GM12878 (cell line): Measurements from ENCODE around the gene COL11A2. TPM values are rescaled to one million over a fixed set of nuclear protein-coding genes. Genes with fewer than 3 reads are reported as not detected.

Experiments used
- ATAC-seq: fragments of 200-7000 bp; cut with Tn5 transposase; 3 replicates; pipeline ENCODE4 v1.9.1; 2020; ENCODE audit warnings: mild to moderate bottlenecking, moderate library complexity
- BruUV-seq: library from RNA; stranded (reverse); fragments of 400-500 nt; replicated peaks from 2 replicates; lab custom pipeline; 2021; lab: Mats Ljungman, UMichigan
- CTCF ChIA-PET: fragments of 300-600 bp; sonication (Branson Sonifier 250); formaldehyde crosslinking; extraction: SDS; loops from one replicate; lab custom pipeline; 2021; ENCODE audit warnings: inconsistent platforms; lab: Yijun Ruan, JAX
- POLR2A ChIA-PET: fragments of 350-600 bp; formaldehyde crosslinking; extraction: SDS; loops from one replicate; lab custom pipeline; 2021; ENCODE audit warnings: inconsistent platforms; lab: Charles Lee
- RAD21 ChIA-PET: fragments of 300-600 bp; sonication (Branson Sonifier 250); formaldehyde crosslinking; loops from one replicate; lab custom pipeline; 2023; ENCODE audit warnings: antibody characterized with exemption; ENCODE audit not compliant: unreplicated experiment; lab: Charles Lee
- SMC1A ChIA-PET: fragments of 300-600 bp; sonication (Branson Sonifier 250); formaldehyde crosslinking; loops from one replicate; lab custom pipeline; 2023; ENCODE audit not compliant: unreplicated experiment, uncharacterized antibody; lab: Charles Lee
- DNase-seq: peaks from one replicate; pipeline ENCODE4 v3.0.0-alpha.2; 2011; ENCODE audit warnings: low read depth, low spot score
- FAIRE-seq: peaks from 3 replicates; lab custom pipeline; 2011; peaks lifted over from hg19 to GRCh38; lab: Jason Lieb, UNC
- H2AFZ ChIP-seq: 2 replicates; pipeline ENCODE4 v1.6.0; 2011; ENCODE audit warnings: low read depth, low read length, control low read depth; ENCODE audit not compliant: control insufficient read depth
- H3K27ac ChIP-seq: 2 replicates; pipeline ENCODE4 v1.5.1; 2011; ENCODE audit warnings: control low read depth; ENCODE audit not compliant: control insufficient read depth, insufficient read depth
- H3K27me3 ChIP-seq, 2 experiments: replicated peaks in 1 of 2; 2 replicates each; pipeline versions ENCODE4 v1.6.0 to v1.6.1; 2011; ENCODE audit warnings: low read length in 1 of 2; ENCODE audit not compliant: control insufficient read depth in 2 of 2, insufficient read depth in 2 of 2
- H3K36me3 ChIP-seq, 2 experiments: 2 replicates each; pipeline ENCODE4 v1.5.1; 2011; ENCODE audit warnings: low read length in 1 of 2; ENCODE audit not compliant: control insufficient read depth in 2 of 2, insufficient read depth in 2 of 2
- H3K4me1 ChIP-seq: 2 replicates; pipeline ENCODE4 v1.6.1; 2011; ENCODE audit warnings: mild to moderate bottlenecking, low read length, moderate library complexity, mixed read lengths; ENCODE audit not compliant: control insufficient read depth, insufficient read depth
- H3K4me2 ChIP-seq: 2 replicates; pipeline ENCODE4 v1.6.0; 2011; ENCODE audit warnings: control low read depth; ENCODE audit not compliant: control insufficient read depth, insufficient read depth
- H3K4me3 ChIP-seq: fragments of 200-600 bp; sonication (generic); 2 replicates; pipeline ENCODE4 v1.5.1; 2016
- H3K79me2 ChIP-seq: 2 replicates; pipeline ENCODE4 v1.6.0; 2011; ENCODE audit warnings: low read length; ENCODE audit not compliant: control insufficient read depth, insufficient read depth
- H3K9ac ChIP-seq: 2 replicates; pipeline ENCODE4 v1.8.0; 2011; ENCODE audit warnings: low read length, control low read depth, mixed read lengths; ENCODE audit not compliant: control insufficient read depth, insufficient read depth
- H3K9me3 ChIP-seq: replicated peaks from 3 replicates; pipeline ENCODE4 v1.5.1; 2011; ENCODE audit warnings: mild to moderate bottlenecking, low read length; ENCODE audit not compliant: control insufficient read depth, insufficient read depth
- H4K20me1 ChIP-seq: 2 replicates; pipeline ENCODE4 v1.6.0; 2011; ENCODE audit not compliant: control insufficient read depth, insufficient read depth
- ATF3 ChIP-seq: IDR thresholded peaks from 2 replicates; pipeline ENCODE4 v1.6.1; 2011; ENCODE audit warnings: low read depth, mild to moderate bottlenecking, low read length, moderate library complexity, borderline replicate concordance; ENCODE audit errors: extremely low read depth
- BMI1 ChIP-seq: fragments of 450-650 bp; IDR thresholded peaks from 2 replicates; pipeline ENCODE4 v1.6.1; 2016; ENCODE audit warnings: mild to moderate bottlenecking, moderate library complexity, borderline replicate concordance
- CTCF ChIP-seq, 3 experiments: IDR thresholded peaks in 2 of 3; conservative IDR thresholded peaks in 1 of 3; 2 replicates each; pipeline ENCODE4 v1.5.1; 2011; ENCODE audit warnings: low read depth in 3 of 3, low read length in 3 of 3, mild to moderate bottlenecking in 3 of 3, control low read depth in 2 of 3, moderate library complexity in 2 of 3, inconsistent platforms in 1 of 3, mixed read lengths in 1 of 3; ENCODE audit not compliant: control insufficient read depth in 2 of 3, insufficient read depth in 1 of 3; ENCODE audit errors: extremely low read depth in 1 of 3
- E2F4 ChIP-seq: IDR thresholded peaks from 2 replicates; pipeline ENCODE4 v1.6.1; 2012; ENCODE audit warnings: low read depth, low read length, improper control_type of control experiment
- HDAC2 ChIP-seq: fragments of 200-600 bp; sonication (generic); IDR thresholded peaks from 2 replicates; pipeline ENCODE4 v1.6.1; 2017
- KAT2A ChIP-seq: conservative IDR thresholded peaks from 2 replicates; pipeline ENCODE4 v1.6.1; 2011; ENCODE audit warnings: low read depth, low read length; ENCODE audit not compliant: control insufficient read depth
- PAX8 ChIP-seq: fragments of 450-650 bp; IDR thresholded peaks from 2 replicates; pipeline ENCODE4 v1.6.1; 2017; ENCODE audit warnings: mild to moderate bottlenecking, moderate library complexity
- SPI1 ChIP-seq: IDR thresholded peaks from 2 replicates; pipeline ENCODE4 v1.6.1; 2011; ENCODE audit warnings: low read depth, mild to moderate bottlenecking, low read length, moderate library complexity, borderline replicate concordance; ENCODE audit not compliant: insufficient read depth
- ZNF592 ChIP-seq: fragments of 450-650 bp; IDR thresholded peaks from 2 replicates; pipeline ENCODE4 v1.6.1; 2017; ENCODE audit warnings: mild to moderate bottlenecking, moderate library complexity
- WGBS: methylation state at CpG from one replicate; pipeline ENCODE4 v1.1.6; 2016; ENCODE audit warnings: low lambda C conversion rate; ENCODE audit not compliant: insufficient replicate concordance, insufficient coverage; ENCODE audit errors: missing lambda C conversion rate; 5-methylcytosine and 5-hydroxymethylcytosine counted together
- in situ Hi-C: fragments of 300-500 bp; cut with MboI; formaldehyde crosslinking; loops from 9 replicates; pipeline ENCODE4 v1.14.3; 2018; ENCODE audit warnings: mixed read lengths
- intact Hi-C: fragments of 100-400 bp; cut with micrococcal nuclease; formaldehyde crosslinking; loops from one replicate; pipeline ENCODE4 v1.14.2; 2022; ENCODE audit not compliant: unreplicated experiment
- polyA plus RNA-seq, 11 experiments: library from polyadenylated mRNA; depleted of rRNA in 4 of 11; unstranded in 6 of 11; stranded (reverse) in 5 of 11; fragments of >200 nt; fragmentation: Nextera tagmentation in 4 of 11; fragmentation: Illumina TruSeq in 1 of 11; extraction: Ambion mirVana in 4 of 11; extraction: Trizol in 1 of 11; gene quantifications; 1 replicate in 1 of 11; 2 replicates in 10 of 11; pipeline versions ENCODE4 v1.2.1 to v1.2.3, GENCODE V29; 2011 to 2016; ENCODE audit warnings: inconsistent platforms in 2 of 11, missing spikeins in 2 of 11, low read depth in 1 of 11
- total RNA-seq, 4 experiments: library from RNA; depleted of rRNA in 3 of 4; stranded (reverse); fragments of >200 nt in 3 of 4; fragmentation: Illumina TruSeq in 1 of 4; extraction: Trizol in 1 of 4; gene quantifications; 2 replicates each; pipeline versions ENCODE4 v1.2.1 to v1.2.3, GENCODE V29; 2013 to 2021

Gene COL11A2
- total and polyA plus RNA-seq, 10 of the 15 experiments (the other 5 are each of a cell fraction or from before 2014, with no cell fraction given): 0.03 to 0.83 (median 0.22) TPM; not detected in 1

- H3K4me1 ChIP-seq: peaks cover 36% of the 10 kb centered on the region
- in situ Hi-C loops: loop anchor here (5.0 kb wide), 1 partner anchor 129 kb away; no protein-coding TSS in a partner anchor
- 0 out of 2 replicates have a peak overlapping the region, but pooled peaks have one; percentile 49 for H3K4me2 ChIP-seq
- BruUV-seq: no TSS peak
- ATAC-seq (peak; percentile 45), FAIRE-seq (peak; percentile 96), DNase-seq (no peak)
- peaks cover 7% of the 10 kb centered on the region; the same call in 2 of the 3 replicates for H3K9me3 ChIP-seq
- no peak overlapping the region for H3K27ac ChIP-seq
- no peak overlapping the region for H3K4me3 ChIP-seq
- no peaks in the 10 kb centered on the region for H3K36me3 ChIP-seq
- H2AFZ ChIP-seq: no peak overlapping the region
- 0% methylated on average over 3 of the region's 3 CpGs for WGBS
- CTCF ChIA-PET: interaction anchor here (0.6 to 8.9 kb wide), 25 partner anchors 9 to 218 kb away, joined by 3 to 184 read pairs (median 4); partner anchors contain the start of gene HLA-DPB1
- POLR2A ChIA-PET: interaction anchor here (1.1 to 1.4 kb wide), 2 partner anchors 89 to 124 kb away, joined by 3 read pairs; no protein-coding TSS in a partner anchor
- H3K9ac ChIP-seq: no peak overlapping the region
- no peaks in the 10 kb centered on the region for H4K20me1 ChIP-seq
- SMC1A ChIA-PET: interaction anchor here (0.7 to 8.9 kb wide), 10 partner anchors 10 to 129 kb away, joined by 3 to 139 read pairs (median 5); partner anchors contain the start of genes HLA-DOA and HLA-DPA1
- RAD21 ChIA-PET: interaction anchor here (0.8 to 4.2 kb wide), 5 partner anchors 10 to 130 kb away, joined by 3 to 19 read pairs (median 6); no protein-coding TSS in a partner anchor
- H3K79me2 ChIP-seq: no peaks in the 10 kb centered on the region
- intact Hi-C loops: no loop called here
- H3K27me3 ChIP-seq: peaks cover 0 to 2% of the 10 kb centered on the region in 2 experiments; a peak in 2 of 4 replicates
- TF ChIP-seq HDAC2 (no peak), ZNF592 (peak; percentile 76; the same call in 1 of the 2 replicates), E2F4 (no peak), BMI1 (no peak), KAT2A (no peak), SPI1 (no peak), CTCF (IDR thresholded peaks at IDR 0.05 in 2 of 3, conservative IDR thresholded peaks at IDR 0.05 in 1 of 3; ENCODE audit: control insufficient read depth in 2 of 3, extremely low read depth in 1 of 3, insufficient read depth in 1 of 3, low read depth in 3 of 3, low read length in 3 of 3) (peak; percentile 53 to 66 (median 61); a peak in 5 of 6 replicates), ATF3 (no peak), PAX8 (no peak)
Observed at GRCh38 chr6:33118525-33119123, 73.6 kb downstream of the COL11A2 start.
